Breast epithelium (tissue), 4 donors: ENCODE measurements around the gene TSFM. TPM values are rescaled to one million over a fixed set of nuclear protein-coding genes. Genes with fewer than 3 reads are reported as not detected.
A peak's percentile ranks its signal among the peaks of the same experiment; 100 is the strongest.

ENCODE experiments used
- DNase-seq, 2 donors: peaks; one replicate each; pipeline ENCODE4 v3.0.0-alpha.2; 2019; ENCODE audit warnings: low spot score in 2 of 2
- H3K27ac ChIP-seq, 2 donors: fragments of 200-600 bp; sonication (generic) in 1 of 2; one replicate each; pipeline ENCODE4 v1.5.1; 2016 to 2019; ENCODE audit warnings: mild to moderate bottlenecking in 1 of 2
- H3K27me3 ChIP-seq, 2 donors: fragments of 200-600 bp; sonication (generic) in 1 of 2; one replicate each; pipeline versions ENCODE4 v1.5.1 to v1.6.0; 2017 to 2019; ENCODE audit warnings: control low read depth in 1 of 2, mild to moderate bottlenecking in 1 of 2
- H3K36me3 ChIP-seq: fragments of 200-600 bp; one replicate; pipeline ENCODE4 v1.5.1; 2019
- H3K4me1 ChIP-seq, 2 donors: fragments of 200-600 bp; sonication (generic); one replicate each; pipeline ENCODE4 v1.5.1; 2016 to 2019; ENCODE audit warnings: control low read depth in 1 of 2
- H3K4me3 ChIP-seq, 3 donors: fragments of 200-600 bp; sonication (generic); 1 replicate in 2 of 3; 2 replicates in 1 of 3; pipeline ENCODE4 v1.5.1; 2016 to 2019; ENCODE audit warnings: mild to moderate bottlenecking in 3 of 3, moderate library complexity in 2 of 3
- H3K9me3 ChIP-seq, 2 donors: fragments of 200-600 bp; sonication (generic) in 1 of 2; one replicate each; pipeline ENCODE4 v1.5.1; 2016 to 2019; ENCODE audit warnings: control low read depth in 1 of 2
- POLR2A ChIP-seq: fragments of 450-650 bp; IDR thresholded peaks from one replicate; pipeline ENCODE4 v1.6.1; 2016; ENCODE audit warnings: antibody characterized with exemption, mild to moderate bottlenecking, moderate library complexity
- POLR2AphosphoS5 ChIP-seq, 3 donors: sonication (generic); formaldehyde crosslinking; IDR thresholded peaks; one replicate each; pipeline ENCODE4 v1.6.1; 2017; ENCODE audit warnings: antibody characterized with exemption in 3 of 3
- intact Hi-C: fragments of 100-400 bp; cut with DNase I; formaldehyde crosslinking; loops from one replicate; pipeline ENCODE4 v1.15.1; 2023; ENCODE audit warnings: low total_unique reads
- total RNA-seq, 3 donors: library from RNA; depleted of rRNA; stranded (reverse); fragments of >200 nt; gene quantifications; one replicate each; pipeline ENCODE4 v1.1.0, GENCODE V29; 2016
- TF ChIP-seq, protein P1 (sequence below), 3 donors: fragments of 450-650 bp; IDR thresholded peaks; one replicate each; pipeline ENCODE4 v1.5.1; 2016 to 2017; ENCODE audit warnings: antibody characterized with exemption in 3 of 3, mild to moderate bottlenecking in 3 of 3, moderate library complexity in 3 of 3

Gene TSFM
- total RNA-seq, 3 donors from 2014 or later = 17.9 to 30.8 (median 27.2) TPM

DNA sequence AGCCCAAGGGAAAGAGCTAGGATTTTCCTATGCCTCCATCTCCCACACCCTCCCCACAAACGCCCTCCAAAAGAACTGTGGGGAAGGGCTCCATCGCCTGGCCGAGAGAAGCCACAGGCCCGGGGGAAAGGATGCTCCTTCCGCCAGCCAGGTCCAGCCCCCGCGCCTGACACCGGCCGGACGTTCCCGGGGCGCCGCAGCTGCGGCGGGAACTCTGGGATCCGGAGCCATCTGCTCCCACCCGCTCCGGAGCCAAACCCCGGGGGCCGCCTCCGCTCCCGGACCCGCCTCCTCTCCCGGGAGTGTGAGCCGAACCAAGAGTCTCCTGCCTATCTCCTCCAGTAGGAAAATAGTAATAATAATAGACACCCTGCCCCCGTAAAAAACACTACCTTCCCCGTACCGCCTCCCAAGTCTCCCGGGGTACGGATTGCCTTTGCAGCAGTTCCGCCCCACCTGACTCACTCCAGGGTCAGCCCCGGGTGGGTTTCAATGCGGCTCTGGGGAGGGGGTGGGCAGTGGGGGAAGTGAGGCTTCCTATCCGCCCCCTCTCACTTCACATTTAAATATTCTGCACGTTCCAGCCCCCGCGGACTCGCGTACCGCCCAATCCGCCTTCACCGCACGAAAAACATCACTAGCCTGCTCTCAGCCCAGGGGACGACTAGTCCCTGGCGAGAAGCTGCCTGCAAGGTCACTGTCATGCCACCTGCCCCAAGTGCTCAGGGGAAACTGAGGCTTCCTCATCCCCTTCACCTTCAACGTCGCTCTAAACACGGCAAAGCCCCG is 46.4 kb upstream of the TSFM start:
- no peak for DNase-seq
- Histone ChIP-seq H3K36me3 (no peaks in the 10 kb centered on the region), H3K4me3 (peak overlapping the region; percentile 1 to 67 (median 44)), H3K27me3 (peaks cover 17 to 41% of the 10 kb centered on the region in 2 donors), H3K9me3 (no peaks in the 10 kb centered on the region), H3K27ac (no peak overlapping the region), H3K4me1 (peaks cover 9 to 15% of the 10 kb centered on the region in 2 donors)
- intact Hi-C loops = no loop called here
- no peak for TF ChIP-seq POLR2AphosphoS5 (IDR thresholded peaks at IDR 0.05)
- no peak for TF ChIP-seq POLR2A
- TF ChIP-seq, protein P1, sequence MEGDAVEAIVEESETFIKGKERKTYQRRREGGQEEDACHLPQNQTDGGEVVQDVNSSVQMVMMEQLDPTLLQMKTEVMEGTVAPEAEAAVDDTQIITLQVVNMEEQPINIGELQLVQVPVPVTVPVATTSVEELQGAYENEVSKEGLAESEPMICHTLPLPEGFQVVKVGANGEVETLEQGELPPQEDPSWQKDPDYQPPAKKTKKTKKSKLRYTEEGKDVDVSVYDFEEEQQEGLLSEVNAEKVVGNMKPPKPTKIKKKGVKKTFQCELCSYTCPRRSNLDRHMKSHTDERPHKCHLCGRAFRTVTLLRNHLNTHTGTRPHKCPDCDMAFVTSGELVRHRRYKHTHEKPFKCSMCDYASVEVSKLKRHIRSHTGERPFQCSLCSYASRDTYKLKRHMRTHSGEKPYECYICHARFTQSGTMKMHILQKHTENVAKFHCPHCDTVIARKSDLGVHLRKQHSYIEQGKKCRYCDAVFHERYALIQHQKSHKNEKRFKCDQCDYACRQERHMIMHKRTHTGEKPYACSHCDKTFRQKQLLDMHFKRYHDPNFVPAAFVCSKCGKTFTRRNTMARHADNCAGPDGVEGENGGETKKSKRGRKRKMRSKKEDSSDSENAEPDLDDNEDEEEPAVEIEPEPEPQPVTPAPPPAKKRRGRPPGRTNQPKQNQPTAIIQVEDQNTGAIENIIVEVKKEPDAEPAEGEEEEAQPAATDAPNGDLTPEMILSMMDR (IDR thresholded peaks at IDR 0.05) = no peak

DNA sequence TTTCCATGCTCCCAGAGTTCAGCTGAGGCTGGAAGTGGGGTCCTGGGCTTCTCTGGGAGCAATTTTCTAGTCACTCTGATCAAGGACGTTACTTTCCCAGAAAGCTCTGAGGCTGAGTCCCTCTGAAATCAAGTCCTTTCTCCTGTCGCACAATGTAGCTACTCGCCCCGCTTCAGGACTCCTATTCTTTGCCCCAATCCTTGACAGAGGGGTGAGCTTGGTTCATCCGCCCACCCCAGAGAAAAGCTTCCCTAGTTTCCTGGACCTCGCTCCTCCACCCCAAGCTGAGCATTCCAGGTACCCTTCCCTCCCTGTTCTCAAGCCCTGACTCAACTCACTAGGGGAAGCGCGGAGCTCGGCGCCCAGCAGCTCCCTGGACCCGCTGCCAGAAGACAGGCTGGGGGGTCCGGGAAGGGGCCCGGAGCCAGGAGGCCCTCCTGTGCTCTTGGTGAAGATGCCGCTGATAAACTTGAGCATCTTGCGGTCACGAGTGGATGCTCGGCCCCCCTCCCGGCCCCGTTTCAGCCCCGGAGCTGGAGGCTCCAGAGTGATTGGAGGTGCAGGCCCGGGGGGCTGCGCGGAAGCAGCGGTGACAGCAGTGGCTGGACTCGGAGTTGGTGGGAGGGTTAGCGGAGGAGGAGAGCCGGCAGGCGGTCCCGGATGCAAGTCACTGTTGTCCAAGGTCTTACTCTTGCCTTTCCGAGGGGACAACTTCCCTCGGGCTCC is 45.7 kb upstream of the TSFM start:
- intact Hi-C loops = no loop called here
- Histone ChIP-seq H3K27me3 (peaks cover 17 to 41% of the 10 kb centered on the region in 2 donors), H3K4me3 (peak overlapping the region in 2 of 3 donors; percentile 44 to 67), H3K27ac (no peak overlapping the region), H3K9me3 (no peaks in the 10 kb centered on the region), H3K4me1 (peaks cover 9 to 15% of the 10 kb centered on the region in 2 donors), H3K36me3 (no peaks in the 10 kb centered on the region)
- DNase-seq = no peak
- TF ChIP-seq POLR2A (no peak), POLR2AphosphoS5 (IDR thresholded peaks at IDR 0.05) (no peak)
- TF ChIP-seq, protein P1 (IDR thresholded peaks at IDR 0.05) = no peak

DNA sequence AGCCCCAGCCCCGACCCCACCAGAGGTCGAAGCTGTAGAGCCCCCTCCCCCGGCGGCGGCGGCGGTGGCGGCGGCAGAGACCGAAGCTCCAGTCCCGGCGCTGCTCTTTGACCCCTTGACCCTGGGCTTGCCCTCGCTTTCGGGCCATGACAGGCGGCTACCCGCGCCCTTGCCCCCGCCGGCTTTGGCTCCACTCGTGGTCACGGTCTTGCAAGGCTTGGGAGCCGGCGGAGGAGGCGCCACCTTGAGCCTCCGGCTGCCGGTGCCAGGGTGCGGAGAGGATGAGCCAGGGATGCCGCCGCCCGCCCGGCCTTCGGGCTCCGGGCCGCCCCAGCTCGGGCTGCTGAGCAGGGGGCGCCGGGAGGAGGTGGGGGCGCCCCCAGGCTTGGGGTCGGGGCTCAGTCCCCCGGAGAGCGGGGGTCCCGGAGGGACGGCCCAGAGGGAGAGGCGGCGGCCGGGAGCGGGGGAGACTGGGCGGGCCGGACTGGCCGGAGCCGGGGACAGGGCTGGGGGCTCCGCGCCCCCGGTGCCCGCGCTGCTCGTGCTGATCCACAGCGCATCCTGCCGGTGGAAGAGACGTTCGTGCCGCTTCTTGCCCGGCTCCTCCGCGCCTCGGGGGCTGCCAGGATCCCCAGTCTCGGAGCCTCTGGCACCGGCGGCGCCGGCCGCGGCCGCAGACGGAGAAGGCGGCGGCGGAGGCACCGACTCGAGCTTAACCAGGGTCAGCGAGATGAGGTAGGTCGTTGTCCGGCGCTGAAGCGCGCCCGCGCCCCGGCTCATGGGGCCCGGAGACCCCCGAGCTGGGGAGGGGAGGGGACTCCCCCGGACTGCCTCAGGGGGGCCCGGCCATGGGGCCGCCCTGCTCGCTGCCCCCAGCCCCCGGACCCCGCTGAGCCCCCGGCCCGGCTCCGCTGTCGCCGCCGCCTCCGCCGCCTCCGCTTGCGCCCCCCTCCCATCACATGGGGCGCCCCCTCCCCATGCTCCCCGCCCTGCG is 44.8 kb upstream of the TSFM start:
- Histone ChIP-seq H3K27me3 (peaks cover 17 to 41% of the 10 kb centered on the region in 2 donors), H3K27ac (no peak overlapping the region), H3K4me1 (peaks cover 9 to 15% of the 10 kb centered on the region in 2 donors), H3K9me3 (no peaks in the 10 kb centered on the region), H3K4me3 (peak overlapping the region; percentile 29 to 67 (median 44)), H3K36me3 (no peaks in the 10 kb centered on the region)
- TF ChIP-seq, protein P1 (IDR thresholded peaks at IDR 0.05) = peak in 1 of 3 donors; percentile 14
- TF ChIP-seq POLR2A = no peak
- no peak for TF ChIP-seq POLR2AphosphoS5 (IDR thresholded peaks at IDR 0.05)
- intact Hi-C loops = no loop called here
- no peak for DNase-seq

DNA sequence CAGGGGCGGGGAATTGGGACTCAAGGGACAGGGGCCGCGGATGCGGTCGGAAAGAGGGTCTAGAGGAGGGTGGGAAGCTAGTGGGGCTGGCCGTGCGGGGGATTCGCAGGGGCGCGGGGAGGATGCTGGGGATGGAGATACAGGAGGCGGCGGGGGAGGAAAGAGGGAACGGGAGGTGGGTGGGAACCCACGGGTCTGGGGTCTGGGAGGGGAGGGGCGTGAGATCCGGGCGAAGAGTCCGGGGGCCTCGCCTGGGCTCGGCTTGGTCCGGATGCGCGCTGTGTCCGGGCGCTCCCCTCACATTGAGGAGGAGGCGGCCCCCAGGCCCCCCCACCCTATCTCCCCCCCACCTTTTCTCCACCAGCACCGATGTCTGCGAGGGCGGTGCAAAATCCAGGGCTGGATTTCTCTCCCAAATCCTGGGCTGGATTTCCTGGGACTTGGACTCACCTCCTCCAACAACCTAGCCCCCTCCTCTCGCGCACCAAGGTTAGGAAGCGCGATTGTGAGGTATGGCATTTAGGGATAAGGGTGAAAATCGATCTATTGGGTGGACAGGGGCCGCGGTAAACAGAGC is 43.8 kb upstream of the TSFM start, which contains the start of gene AGAP2:
Gene AGAP2, minus strand, starts transcription at position 82 of the 577 bp plus-strand sequence. CDS start 496 bp downstream, outside the sequence.
- Histone ChIP-seq H3K27me3 (peaks cover 17 to 41% of the 10 kb centered on the region in 2 donors), H3K9me3 (no peaks in the 10 kb centered on the region), H3K4me1 (peaks cover 9 to 15% of the 10 kb centered on the region in 2 donors), H3K4me3 (peak within 1 kb of the TSS; percentile 29 to 67 (median 44)), H3K27ac (no peak within 1 kb of the TSS), H3K36me3 (no peaks in the 10 kb centered on the region)
- no peak for DNase-seq
- intact Hi-C loops = no loop called here
- TF ChIP-seq POLR2A (no peak), POLR2AphosphoS5 (IDR thresholded peaks at IDR 0.05) (no peak)
- TF ChIP-seq, protein P1 (IDR thresholded peaks at IDR 0.05) = no peak
